K562 (cell line): ENCODE data around the gene MIDN. TPM values are rescaled to one million over a fixed set of nuclear protein-coding genes. Genes with fewer than 3 reads are reported as not detected.
A peak's percentile ranks its signal among the peaks of the same experiment; 100 is the strongest.

ENCODE experiments used
- ATAC-seq: fragments of 200-7000 bp; cut with Tn5 transposase; 3 replicates; pipeline ENCODE4 v1.9.1; 2020; ENCODE audit warnings: moderate library complexity
- BruUV-seq: library from RNA; stranded (reverse); fragments of 400-500 nt; replicated peaks from 2 replicates; lab custom pipeline; 2021; lab: Mats Ljungman, UMichigan
- CTCF ChIA-PET: fragments of 300-600 bp; formaldehyde crosslinking; extraction: SDS; loops from one replicate; lab custom pipeline; 2021; ENCODE audit warnings: low intra/inter-chr PET ratio; lab: Yijun Ruan, JAX
- POLR2A ChIA-PET: fragments of 300-600, 350-650 bp; sonication (Branson Sonifier 250); formaldehyde crosslinking; extraction: SDS; loops from one replicate; lab custom pipeline; 2021; ENCODE audit warnings: antibody characterized with exemption, inconsistent platforms; lab: Yijun Ruan, JAX
- DNase-seq, 4 experiments: peaks; one replicate each; pipeline versions ENCODE4 v3.0.0 to v3.0.0-alpha.2; 2011 to 2018; ENCODE audit warnings: low spot score in 3 of 4, mixed read lengths in 3 of 4; ENCODE audit errors: extremely low read depth in 1 of 4
- FAIRE-seq: peaks from 2 replicates; lab custom pipeline; 2011; peaks lifted over from hg19 to GRCh38; lab: Jason Lieb, UNC
- H2AFZ ChIP-seq: 2 replicates; pipeline ENCODE4 v1.6.0; 2011; ENCODE audit warnings: low read depth, low read length, control low read depth, inconsistent platforms
- H3K27ac ChIP-seq: fragments of 200-600 bp; 3 replicates; pipeline ENCODE4 v1.8.0; 2011; ENCODE audit warnings: low read depth, mild to moderate bottlenecking, control low read depth, inconsistent platforms, low read length, moderate library complexity, mixed read lengths; ENCODE audit errors: extremely low read depth
- H3K27me3 ChIP-seq, 2 experiments: fragments of 300-600 bp in 1 of 2; 2 replicates in 1 of 2; 3 replicates in 1 of 2; pipeline versions ENCODE4 v1.6.0 to v1.8.0; 2011; ENCODE audit warnings: inconsistent platforms in 2 of 2, low read length in 2 of 2, mild to moderate bottlenecking in 1 of 2, mixed read lengths in 1 of 2, moderate library complexity in 1 of 2; ENCODE audit not compliant: control insufficient read depth in 2 of 2, insufficient read depth in 2 of 2
- H3K36me3 ChIP-seq: fragments of 300-600 bp; 3 replicates; pipeline ENCODE4 v1.8.0; 2011; ENCODE audit warnings: mild to moderate bottlenecking, low read length, inconsistent platforms; ENCODE audit not compliant: control insufficient read depth, insufficient read depth
- H3K4me1 ChIP-seq, 2 experiments: fragments of 200-600 bp in 1 of 2; replicated peaks in 1 of 2; 2 replicates in 1 of 2; 3 replicates in 1 of 2; pipeline versions ENCODE4 v1.5.1 to v1.8.0; 2011; ENCODE audit warnings: inconsistent platforms in 2 of 2, low read length in 2 of 2, mild to moderate bottlenecking in 1 of 2, mixed read lengths in 1 of 2, moderate library complexity in 1 of 2; ENCODE audit not compliant: control insufficient read depth in 2 of 2, insufficient read depth in 2 of 2
- H3K4me2 ChIP-seq: 2 replicates; pipeline ENCODE4 v1.6.1; 2011; ENCODE audit warnings: low read length, control low read depth, inconsistent platforms, mixed read lengths; ENCODE audit not compliant: insufficient read depth
- H3K4me3 ChIP-seq: fragments of 200-600 bp; sonication (generic), shearing (Covaris generic); 2 replicates; pipeline ENCODE4 v1.5.1; 2016; ENCODE audit warnings: control low read depth, inconsistent platforms
- H3K79me2 ChIP-seq: fragments of 200-600 bp; 3 replicates; pipeline ENCODE4 v1.8.0; 2011; ENCODE audit warnings: low read length, inconsistent platforms; ENCODE audit not compliant: control insufficient read depth, insufficient read depth
- H3K9ac ChIP-seq, 2 experiments: 2 replicates each; pipeline versions ENCODE4 v1.6.0 to v1.6.1; 2011; ENCODE audit warnings: low read depth in 2 of 2, low read length in 2 of 2, control low read depth in 1 of 2, inconsistent platforms in 1 of 2, mild to moderate bottlenecking in 1 of 2, mixed read lengths in 1 of 2; ENCODE audit not compliant: insufficient read depth in 1 of 2
- H3K9me1 ChIP-seq: one replicate; pipeline ENCODE4 v1.6.0; 2011; ENCODE audit warnings: inconsistent platforms, mild to moderate bottlenecking, low read length, moderate library complexity; ENCODE audit not compliant: control insufficient read depth, insufficient read depth
- H3K9me3 ChIP-seq: replicated peaks from 2 replicates; pipeline ENCODE4 v1.5.1; 2011; ENCODE audit warnings: low read depth, low read length, inconsistent platforms; ENCODE audit not compliant: control insufficient read depth, insufficient read depth
- H4K20me1 ChIP-seq: replicated peaks from 2 replicates; pipeline ENCODE4 v1.6.1; 2011; ENCODE audit warnings: low read length, inconsistent platforms, mixed read lengths; ENCODE audit not compliant: control insufficient read depth, insufficient read depth
- ARHGAP35 ChIP-seq: fragments of 450-650 bp; IDR thresholded peaks from 2 replicates; pipeline ENCODE4 v1.6.1; 2018; ENCODE audit not compliant: partially characterized antibody
- KAT7 ChIP-seq: sonication (generic); formaldehyde crosslinking; IDR thresholded peaks from 2 replicates; pipeline ENCODE4 v1.8.0; 2022; ENCODE audit warnings: missing genetic modification reagents, mild to moderate bottlenecking, borderline replicate concordance
- MYC ChIP-seq, 2 experiments: fragments of 250-450 bp in 1 of 2; sonication (Bioruptor Pico) in 1 of 2; IDR thresholded peaks; 2 replicates each; pipeline versions ENCODE4 v1.5.1 to v1.6.1; 2012 to 2021; ENCODE audit warnings: low read depth in 2 of 2, borderline replicate concordance in 1 of 2, improper control_type of control experiment in 1 of 2, low read length in 1 of 2, mild to moderate bottlenecking in 1 of 2, moderate library complexity in 1 of 2
- PKNOX1 ChIP-seq: fragments of 450-650 bp; IDR thresholded peaks from 2 replicates; pipeline ENCODE4 v1.6.1; 2016
- POLR2G ChIP-seq: fragments of 200-400 bp; formaldehyde crosslinking; IDR thresholded peaks from 2 replicates; pipeline ENCODE4 v1.6.1; 2017; ENCODE audit warnings: low read depth, mild to moderate bottlenecking, antibody characterized with exemption, low read length, moderate library complexity
- TFAP4 ChIP-seq: sonication (generic); formaldehyde crosslinking; IDR thresholded peaks from 2 replicates; pipeline ENCODE4 v1.8.0; 2022; ENCODE audit warnings: missing genetic modification reagents, mild to moderate bottlenecking, moderate library complexity, borderline replicate concordance
- WHSC1 ChIP-seq: IDR thresholded peaks from one replicate; pipeline ENCODE4 v1.6.1; 2012; ENCODE audit warnings: low read length, control low read depth, inconsistent platforms
- ZBTB7A ChIP-seq: IDR thresholded peaks from 2 replicates; pipeline ENCODE4 v1.6.1; 2011; ENCODE audit warnings: low read depth, mild to moderate bottlenecking, low read length, moderate library complexity, borderline replicate concordance; ENCODE audit not compliant: control insufficient read depth
- WGBS: fragments of 100-300 bp; shearing (Covaris generic); methylation state at CpG from one replicate; pipeline ENCODE4 v1.1.6; 2016; ENCODE audit warnings: low coverage, mixed read lengths; ENCODE audit not compliant: insufficient coverage; ENCODE audit errors: missing lambda C conversion rate; 5-methylcytosine and 5-hydroxymethylcytosine counted together
- in situ Hi-C: fragments of 300-500 bp; cut with MboI; formaldehyde crosslinking; loops from 4 replicates; pipeline ENCODE4 v1.15.0; 2018; ENCODE audit warnings: inconsistent platforms, mixed read lengths
- intact Hi-C: fragments of 100-400 bp; cut with micrococcal nuclease; formaldehyde crosslinking; loops from 2 replicates; pipeline ENCODE4 v1.14.2; 2022
- polyA plus RNA-seq, 8 experiments: library from polyadenylated mRNA; depleted of rRNA in 4 of 8; stranded (reverse) in 5 of 8; unstranded in 3 of 8; fragments of >200 nt; fragmentation: Nextera tagmentation in 2 of 8; fragmentation: Illumina TruSeq in 1 of 8; extraction: Ambion mirVana in 2 of 8; extraction: Trizol in 1 of 8; gene quantifications; 2 replicates each; pipeline versions ENCODE4 v1.2.1 to v1.2.3, GENCODE V29; 2011 to 2014; ENCODE audit warnings: inconsistent platforms in 1 of 8, missing spikeins in 1 of 8
- total RNA-seq, 7 experiments: library from RNA; depleted of rRNA in 6 of 7; stranded (reverse); fragments of >200 nt in 6 of 7; fragmentation: Illumina TruSeq in 2 of 7; extraction: Trizol in 2 of 7; gene quantifications; 2 replicates each; pipeline versions ENCODE4 v1.2.1 to v1.2.3, GENCODE V29; 2011 to 2021; ENCODE audit warnings: low replicate concordance in 1 of 7

MIDN gene
- total and polyA plus RNA-seq, 9 of the 15 experiments (the other 6 are each of a cell fraction or from before 2014, with no cell fraction given), result 0.17 to 120 (median 10.1) TPM

GRCh38 chr19:1217366-1217765, 31.0 kb upstream of the MIDN start:
- WGBS, result 65% methylated on average over 14 of the region's 15 CpGs
- intact Hi-C loops, result no loop called here
- ATAC-seq (peak; percentile 70), DNase-seq (peak in 2 of 4 experiments; percentile 46 to 61), FAIRE-seq (no peak)
- H3K79me2 ChIP-seq, result peaks cover 75% of the 10 kb centered on the region
- H3K9me3 ChIP-seq, result no peaks in the 10 kb centered on the region
- H3K36me3 ChIP-seq, result peaks cover 75% of the 10 kb centered on the region; the same call in 2 of the 3 replicates
- no peak overlapping the region for H2AFZ ChIP-seq
- peak overlapping the region; percentile 29 for H3K4me2 ChIP-seq
- peaks cover 14% of the 10 kb centered on the region for H3K9me1 ChIP-seq
- ChIA-PET POLR2A (interaction anchor here (1.1 to 2.1 kb wide), 7 partner anchors 9 to 94 kb away, joined by 3 to 9 read pairs (median 5); partner anchors contain the start of gene CIRBP), CTCF (no interaction called here)
- no TSS peak for BruUV-seq
- H3K27me3 ChIP-seq, result no peaks in the 10 kb centered on the region
- H3K9ac ChIP-seq, result peak overlapping the region in 1 of 2 experiments; percentile 80; a peak in 2 of 4 replicates
- peaks cover 16 to 81% of the 10 kb centered on the region in 2 experiments; a peak in 4 of 5 replicates for H3K4me1 ChIP-seq
- peak; percentile 75 for TF ChIP-seq PKNOX1
- 0 out of 2 replicates have a peak, but pooled peaks have one; percentile 15 for TF ChIP-seq ZBTB7A
- no peak for TF ChIP-seq KAT7 (CRISPR knock-in tag)
- no peak for TF ChIP-seq MYC (IDR thresholded peaks at IDR 0.05; ENCODE audit: low read depth, low read length)
- TF ChIP-seq MYC (CRISPR knock-in tag; IDR thresholded peaks at IDR 0.05; ENCODE audit: borderline replicate concordance, low read depth), result 0 out of 2 replicates have a peak, but pooled peaks have one; percentile 24
- TF ChIP-seq POLR2G, result peak; percentile 21
- peak; percentile 38; the same call in 1 of the 2 replicates for TF ChIP-seq TFAP4 (CRISPR knock-in tag)
- TF ChIP-seq WHSC1, result no peak
- no peak for TF ChIP-seq ARHGAP35
- H3K27ac ChIP-seq, result 0 out of 3 replicates have a peak overlapping the region, but pooled peaks have one; percentile 31
- H3K4me3 ChIP-seq, result no peak overlapping the region
- peaks cover 58% of the 10 kb centered on the region for H4K20me1 ChIP-seq
- in situ Hi-C loops, result no loop called here
